ENCODE measurements around the gene AUNIP. TPM values are rescaled to one million over a fixed set of nuclear protein-coding genes. Genes with fewer than 3 reads are reported as not detected.

The AUNIP gene
- polyA plus RNA-seq, 1 of the 3 experiments (the other 2 are of a cell fraction), result 1.9 TPM

- TF ChIP-seq USF1 (IDR thresholded peaks at IDR 0.05; ENCODE audit: borderline replicate concordance, low read depth), result no peak
- no peak for TF ChIP-seq MEF2A (IDR thresholded peaks at IDR 0.05; ENCODE audit: borderline replicate concordance, low read depth)
- TF ChIP-seq ZBTB33 (IDR thresholded peaks at IDR 0.05; ENCODE audit: borderline replicate concordance, low read depth), result no peak
- 92% methylated on average over 14 of the region's 18 CpGs for WGBS (ENCODE audit: low lambda C conversion rate)
- CTCF ChIA-PET, result interaction anchor here (0.7 to 4.7 kb wide), 15 partner anchors 9 to 328 kb away, joined by 3 to 76 read pairs (median 6); partner anchors contain the start of genes LDLRAP1, MTFR1L and SELENON
- POLR2A ChIA-PET, result interaction anchor here (1.0 to 1.2 kb wide), 2 partner anchors 10 to 198 kb away, joined by 4 read pairs; partner anchors contain the start of gene SELENON
- Histone ChIP-seq H4K20me1 (ENCODE audit: insufficient read depth) (no peaks in the 10 kb centered on the region), H3K9ac (no peak overlapping the region), H3K36me3 (replicated peaks in 1 of 2; ENCODE audit: control insufficient read depth in 1 of 2, insufficient read depth in 2 of 2, low read length in 1 of 2) (peaks cover 3 to 50% of the 10 kb centered on the region in 2 experiments), H3K27ac (ENCODE audit: low read depth in 2 of 2, low read length in 1 of 2) (no peak overlapping the region), H3K4me3 (ENCODE audit: low read depth in 2 of 2, low read length in 1 of 2) (no peak overlapping the region), H3K4me1 (ENCODE audit: control insufficient read depth in 1 of 2, insufficient read depth in 2 of 2, low read depth in 1 of 2, low read length in 1 of 2) (peaks cover 0 to 24% of the 10 kb centered on the region in 2 experiments; a peak in 1 of 4 replicates), H3K79me2 (ENCODE audit: insufficient read depth) (no peaks in the 10 kb centered on the region), H3K9me3 (no peaks in the 10 kb centered on the region), H3K4me2 (no peak overlapping the region), H3K9me2 (no peaks in the 10 kb centered on the region), H2AFZ (ENCODE audit: low read depth) (no peak overlapping the region), H3K27me3 (ENCODE audit: insufficient read depth) (no peaks in the 10 kb centered on the region), H3F3A (replicated peaks; ENCODE audit: insufficient read depth) (no peaks in the 10 kb centered on the region)
- no peak for DNase-seq
Measured at GRCh38 chr1:25809283-25809926, 49.9 kb downstream of the AUNIP start.

- Histone ChIP-seq H3K4me3 (ENCODE audit: low read depth in 2 of 2, low read length in 1 of 2) (no peak overlapping the region), H3K27me3 (ENCODE audit: insufficient read depth) (no peaks in the 10 kb centered on the region), H3K9me3 (no peaks in the 10 kb centered on the region), H3K9ac (no peak overlapping the region), H4K20me1 (ENCODE audit: insufficient read depth) (no peaks in the 10 kb centered on the region), H2AFZ (ENCODE audit: low read depth) (no peak overlapping the region), H3K4me2 (no peak overlapping the region), H3K9me2 (no peaks in the 10 kb centered on the region), H3K79me2 (ENCODE audit: insufficient read depth) (no peaks in the 10 kb centered on the region), H3K36me3 (replicated peaks in 1 of 2; ENCODE audit: control insufficient read depth in 1 of 2, insufficient read depth in 2 of 2, low read length in 1 of 2) (peaks cover 3 to 44% of the 10 kb centered on the region in 2 experiments), H3K4me1 (ENCODE audit: control insufficient read depth in 1 of 2, insufficient read depth in 2 of 2, low read depth in 1 of 2, low read length in 1 of 2) (peaks cover 0 to 27% of the 10 kb centered on the region in 2 experiments; a peak in 1 of 4 replicates), H3F3A (replicated peaks; ENCODE audit: insufficient read depth) (peaks cover 3% of the 10 kb centered on the region), H3K27ac (ENCODE audit: low read depth in 2 of 2, low read length in 1 of 2) (no peak overlapping the region)
- ChIA-PET POLR2A (interaction anchor here (0.9 to 1.4 kb wide), 2 partner anchors 11 to 13 kb away, joined by 3 to 4 read pairs; partner anchors contain the start of gene MTFR1L), CTCF (interaction anchor here (0.9 to 4.7 kb wide), 11 partner anchors 8 to 288 kb away, joined by 3 to 76 read pairs (median 12); partner anchors contain the start of genes LDLRAP1, MTFR1L and SELENON)
- DNase-seq, result no peak
- WGBS (ENCODE audit: low lambda C conversion rate), result 96% methylated on average over 32 of the region's 34 CpGs
- TF ChIP-seq NRF1 (IDR thresholded peaks at IDR 0.05; ENCODE audit: low read depth, low read length) (no peak), GATA2 (CRISPR knock-in tag; IDR thresholded peaks at IDR 0.05) (no peak), EZH2phosphoT487 (IDR thresholded peaks at IDR 0.05; ENCODE audit: borderline replicate concordance, low read depth) (no peak), MEF2A (IDR thresholded peaks at IDR 0.05; ENCODE audit: borderline replicate concordance, low read depth) (no peak), RCOR1 (IDR thresholded peaks at IDR 0.05; ENCODE audit: low read length) (no peak), USF1 (IDR thresholded peaks at IDR 0.05; ENCODE audit: borderline replicate concordance, low read depth) (no peak), ELF1 (IDR thresholded peaks at IDR 0.05) (no peak), RXRA (IDR thresholded peaks at IDR 0.05; ENCODE audit: borderline replicate concordance, low read depth) (no peak), GABPA (IDR thresholded peaks at IDR 0.05; ENCODE audit: low read depth) (no peak), CTCF (IDR thresholded peaks at IDR 0.05) (no peak), SIN3A (IDR thresholded peaks at IDR 0.05; ENCODE audit: borderline replicate concordance, low read depth, low read length) (no peak), RFX5 (IDR thresholded peaks at IDR 0.05; ENCODE audit: low read length) (no peak), RAD21 (IDR thresholded peaks at IDR 0.05; ENCODE audit: low read length) (no peak), TAF1 (IDR thresholded peaks at IDR 0.05; ENCODE audit: borderline replicate concordance, low read depth, low read length) (no peak), EP300 (IDR thresholded peaks at IDR 0.05; ENCODE audit: borderline replicate concordance in 1 of 2, low read depth in 1 of 2, low read length in 1 of 2) (no peak), SMC3 (IDR thresholded peaks at IDR 0.05; ENCODE audit: low read depth, low read length) (no peak), PBX3 (IDR thresholded peaks at IDR 0.05) (no peak)
Measured at GRCh38 chr1:25808481-25809244, 50.6 kb downstream of the AUNIP start.
